ENCODE results near the gene SHISAL1. TPM values are rescaled to one million over a fixed set of nuclear protein-coding genes. Genes with fewer than 3 reads are reported as not detected.

The SHISAL1 gene
- total RNA-seq, 1 donor from 2014 or later = 5.0 TPM

DNA sequence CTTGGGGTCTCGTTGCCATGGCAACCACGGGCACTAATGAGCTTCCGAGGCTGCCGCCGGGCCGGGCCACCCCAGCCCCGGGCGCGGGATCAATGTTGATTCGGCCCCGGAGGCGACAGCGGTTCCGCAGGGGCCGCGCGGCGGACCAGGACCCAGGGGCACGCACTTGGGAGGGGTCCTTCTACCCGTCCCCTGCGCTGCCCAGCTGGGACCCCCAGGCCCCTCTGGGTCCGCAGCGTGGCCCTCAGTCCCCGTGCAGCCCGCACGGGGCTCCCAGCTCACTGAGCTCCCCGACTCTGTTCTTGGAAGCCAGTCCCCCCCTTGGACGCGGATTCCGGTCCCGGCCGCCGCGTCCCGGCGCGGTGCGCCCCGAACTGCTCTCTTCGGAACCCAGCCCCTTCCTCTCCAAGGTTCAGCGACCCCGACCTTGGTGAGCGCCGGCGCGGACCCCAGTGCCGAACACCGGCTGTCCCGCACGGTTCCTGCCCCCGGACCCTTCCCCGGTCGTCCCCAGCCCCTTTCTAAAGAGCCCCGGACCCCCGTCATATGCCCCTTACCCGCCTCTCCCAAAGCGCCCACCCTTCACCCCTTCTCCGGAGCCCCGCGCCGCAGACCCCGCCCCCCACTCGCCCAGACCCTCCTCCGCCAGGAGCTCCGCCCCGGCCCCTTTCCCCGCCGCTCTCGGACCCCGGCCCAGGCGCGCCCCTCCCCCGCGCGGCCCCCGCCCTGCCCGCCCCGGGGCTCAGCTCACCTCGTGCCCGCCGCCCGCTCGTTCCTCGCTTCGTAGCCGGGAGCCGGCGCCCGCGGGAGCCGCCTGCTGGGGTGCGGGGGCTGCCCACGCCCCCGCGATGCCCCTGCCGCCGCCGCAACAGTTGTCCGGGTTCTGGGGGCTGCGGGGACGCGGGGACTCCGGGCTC lies 18.3 kb upstream of the SHISAL1 start:
- Mint-ChIP-seq H3K9me3 (ENCODE audit: unreplicated experiment) (no peaks in the 10 kb centered on the region), H3K27me3 (ENCODE audit: unreplicated experiment) (peaks cover 17% of the 10 kb centered on the region), H3K27ac (ENCODE audit: unreplicated experiment) (no peak overlapping the region), H3K4me1 (ENCODE audit: unreplicated experiment) (peaks cover 32% of the 10 kb centered on the region), H3K4me3 (ENCODE audit: unreplicated experiment) (peak overlapping the region; percentile 61), H3K36me3 (ENCODE audit: unreplicated experiment) (no peaks in the 10 kb centered on the region)
- no peak for DNase-seq (ENCODE audit: extremely low spot score, unreplicated experiment)
- TF ChIP-seq, protein P1, sequence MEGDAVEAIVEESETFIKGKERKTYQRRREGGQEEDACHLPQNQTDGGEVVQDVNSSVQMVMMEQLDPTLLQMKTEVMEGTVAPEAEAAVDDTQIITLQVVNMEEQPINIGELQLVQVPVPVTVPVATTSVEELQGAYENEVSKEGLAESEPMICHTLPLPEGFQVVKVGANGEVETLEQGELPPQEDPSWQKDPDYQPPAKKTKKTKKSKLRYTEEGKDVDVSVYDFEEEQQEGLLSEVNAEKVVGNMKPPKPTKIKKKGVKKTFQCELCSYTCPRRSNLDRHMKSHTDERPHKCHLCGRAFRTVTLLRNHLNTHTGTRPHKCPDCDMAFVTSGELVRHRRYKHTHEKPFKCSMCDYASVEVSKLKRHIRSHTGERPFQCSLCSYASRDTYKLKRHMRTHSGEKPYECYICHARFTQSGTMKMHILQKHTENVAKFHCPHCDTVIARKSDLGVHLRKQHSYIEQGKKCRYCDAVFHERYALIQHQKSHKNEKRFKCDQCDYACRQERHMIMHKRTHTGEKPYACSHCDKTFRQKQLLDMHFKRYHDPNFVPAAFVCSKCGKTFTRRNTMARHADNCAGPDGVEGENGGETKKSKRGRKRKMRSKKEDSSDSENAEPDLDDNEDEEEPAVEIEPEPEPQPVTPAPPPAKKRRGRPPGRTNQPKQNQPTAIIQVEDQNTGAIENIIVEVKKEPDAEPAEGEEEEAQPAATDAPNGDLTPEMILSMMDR (IDR thresholded peaks at IDR 0.05) = no peak

DNA sequence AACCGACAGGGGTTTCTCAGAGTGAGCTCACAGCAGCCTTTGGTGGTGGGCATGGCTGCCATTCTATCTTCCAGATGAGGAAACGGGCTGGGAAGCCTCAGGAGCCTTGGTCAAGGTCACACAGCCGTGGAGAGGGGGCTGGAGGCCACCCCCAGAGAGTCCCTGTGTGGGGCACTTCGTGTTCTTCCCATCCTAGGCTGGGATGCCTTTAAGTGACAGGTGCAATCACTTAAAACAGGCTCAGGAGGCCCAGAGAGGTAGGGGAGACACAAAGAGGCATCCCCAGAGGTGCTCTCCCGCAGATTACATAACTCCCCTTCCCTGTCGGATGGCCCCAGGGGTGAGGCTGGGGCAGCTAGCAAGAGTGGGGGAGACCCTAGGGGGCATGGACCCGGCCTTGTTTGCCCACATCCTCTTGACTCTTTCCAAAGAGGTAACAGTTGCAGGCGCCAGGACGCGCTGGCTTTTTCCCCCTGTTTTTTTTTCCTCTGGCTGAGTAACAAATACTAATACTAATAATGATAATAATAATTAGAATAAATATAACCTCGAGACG lies 17.5 kb upstream of the SHISAL1 start:
- H3K27me3 Mint-ChIP-seq (ENCODE audit: unreplicated experiment) = peaks cover 17% of the 10 kb centered on the region
- H3K9me3 Mint-ChIP-seq (ENCODE audit: unreplicated experiment) = no peaks in the 10 kb centered on the region
- no peaks in the 10 kb centered on the region for H3K36me3 Mint-ChIP-seq (ENCODE audit: unreplicated experiment)
- no peak for DNase-seq (ENCODE audit: extremely low spot score, unreplicated experiment)
- TF ChIP-seq, protein P1 (IDR thresholded peaks at IDR 0.05) = no peak
- H3K4me3 Mint-ChIP-seq (ENCODE audit: unreplicated experiment) = peak overlapping the region; percentile 54
- H3K27ac Mint-ChIP-seq (ENCODE audit: unreplicated experiment) = no peak overlapping the region
- peaks cover 38% of the 10 kb centered on the region for H3K4me1 Mint-ChIP-seq (ENCODE audit: unreplicated experiment)

DNA sequence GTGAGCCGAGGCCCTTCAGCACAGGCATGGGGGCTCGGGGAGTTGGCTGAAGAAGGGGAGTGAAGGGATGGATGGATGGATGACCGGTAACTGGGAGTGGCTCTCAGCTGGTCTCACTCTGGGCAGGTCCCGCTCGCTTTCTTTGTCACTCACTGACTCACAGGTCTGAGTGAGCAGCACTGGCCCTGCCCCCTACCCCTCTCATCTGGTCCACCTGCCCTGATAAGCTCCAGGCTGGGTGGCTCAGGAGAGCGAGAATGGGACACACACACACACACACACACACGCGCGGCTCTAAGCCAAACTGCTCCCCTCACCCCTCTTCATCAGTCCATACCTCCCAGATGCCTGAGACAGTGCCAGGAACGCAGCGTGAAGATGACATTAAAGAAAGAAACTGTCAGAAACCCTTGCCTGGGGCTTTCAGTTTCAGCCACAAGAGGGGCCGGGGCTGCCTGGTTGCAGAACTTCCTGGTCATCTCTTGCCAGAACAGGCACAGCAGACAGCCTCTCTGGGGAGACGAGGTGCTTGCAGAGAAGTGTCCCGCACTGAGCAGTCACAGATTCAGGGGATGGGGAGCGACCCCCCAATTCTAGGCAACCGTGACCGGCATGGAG lies 16.5 kb upstream of the SHISAL1 start:
- H3K36me3 Mint-ChIP-seq (ENCODE audit: unreplicated experiment) = no peaks in the 10 kb centered on the region
- peak overlapping the region; percentile 8 for H3K27ac Mint-ChIP-seq (ENCODE audit: unreplicated experiment)
- no peak for DNase-seq (ENCODE audit: extremely low spot score, unreplicated experiment)
- H3K27me3 Mint-ChIP-seq (ENCODE audit: unreplicated experiment) = peaks cover 17% of the 10 kb centered on the region
- peaks cover 41% of the 10 kb centered on the region for H3K4me1 Mint-ChIP-seq (ENCODE audit: unreplicated experiment)
- H3K4me3 Mint-ChIP-seq (ENCODE audit: unreplicated experiment) = peak overlapping the region; percentile 29
- H3K9me3 Mint-ChIP-seq (ENCODE audit: unreplicated experiment) = no peaks in the 10 kb centered on the region
- TF ChIP-seq, protein P1 (IDR thresholded peaks at IDR 0.05) = no peak

DNA sequence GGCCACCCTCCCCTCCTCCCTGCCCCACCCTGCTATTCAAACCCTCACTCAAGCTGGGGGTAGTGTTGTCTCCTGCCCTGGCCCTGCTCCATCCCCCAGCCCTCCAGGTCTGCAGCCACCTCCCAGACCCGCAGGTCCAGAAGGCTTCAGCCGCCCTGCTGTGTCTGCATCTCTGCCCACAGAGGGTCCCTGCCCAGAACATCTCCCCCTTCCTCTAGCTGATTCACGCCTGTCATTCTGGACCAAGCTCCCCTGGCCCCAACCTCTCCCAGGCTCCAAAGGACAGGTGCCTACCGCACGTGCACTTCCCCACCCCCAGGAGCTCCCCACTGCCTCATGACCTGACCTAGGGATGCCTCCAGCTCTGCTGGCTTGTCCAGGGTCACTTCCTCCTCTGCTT lies 16.0 kb upstream of the SHISAL1 start:
- H3K27ac Mint-ChIP-seq (ENCODE audit: unreplicated experiment) = peak overlapping the region; percentile 8
- H3K4me3 Mint-ChIP-seq (ENCODE audit: unreplicated experiment) = no peak overlapping the region
- no peaks in the 10 kb centered on the region for H3K36me3 Mint-ChIP-seq (ENCODE audit: unreplicated experiment)
- peaks cover 41% of the 10 kb centered on the region for H3K4me1 Mint-ChIP-seq (ENCODE audit: unreplicated experiment)
- TF ChIP-seq, protein P1 (IDR thresholded peaks at IDR 0.05) = no peak
- no peak for DNase-seq (ENCODE audit: extremely low spot score, unreplicated experiment)
- H3K27me3 Mint-ChIP-seq (ENCODE audit: unreplicated experiment) = peaks cover 17% of the 10 kb centered on the region
- H3K9me3 Mint-ChIP-seq (ENCODE audit: unreplicated experiment) = no peaks in the 10 kb centered on the region

DNA sequence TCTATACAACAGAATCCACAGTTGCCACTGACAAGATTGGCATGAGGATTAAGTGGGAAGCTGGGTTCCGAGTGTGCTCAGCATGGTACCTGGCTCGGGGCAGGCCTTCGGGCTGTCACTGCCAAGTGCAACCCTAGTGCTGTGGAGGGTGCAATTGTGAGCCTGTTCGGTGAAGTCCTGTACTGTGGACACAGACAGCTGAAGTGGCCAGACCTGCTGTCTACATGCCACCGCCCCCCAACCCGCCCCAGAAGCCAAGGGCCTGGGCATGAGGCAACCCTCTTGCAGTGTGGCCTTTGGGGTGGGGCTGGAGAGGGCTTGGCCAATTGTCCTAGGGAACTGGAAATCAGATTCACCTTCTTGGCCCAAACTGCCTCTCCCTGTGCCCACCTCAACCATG lies 15.6 kb upstream of the SHISAL1 start:
- peaks cover 17% of the 10 kb centered on the region for H3K27me3 Mint-ChIP-seq (ENCODE audit: unreplicated experiment)
- no peaks in the 10 kb centered on the region for H3K36me3 Mint-ChIP-seq (ENCODE audit: unreplicated experiment)
- DNase-seq (ENCODE audit: extremely low spot score, unreplicated experiment) = no peak
- no peaks in the 10 kb centered on the region for H3K9me3 Mint-ChIP-seq (ENCODE audit: unreplicated experiment)
- TF ChIP-seq, protein P1 (IDR thresholded peaks at IDR 0.05) = no peak
- no peak overlapping the region for H3K27ac Mint-ChIP-seq (ENCODE audit: unreplicated experiment)
- H3K4me3 Mint-ChIP-seq (ENCODE audit: unreplicated experiment) = no peak overlapping the region
- peaks cover 41% of the 10 kb centered on the region for H3K4me1 Mint-ChIP-seq (ENCODE audit: unreplicated experiment)
